D721Med (cell line): ENCODE results near the gene ZNF521.

Experiments used
- DNase-seq: peaks from one replicate; pipeline ENCODE4 v3.0.0; 2011; ENCODE audit warnings: low spot score; ENCODE audit not compliant: insufficient read length
- FAIRE-seq: peaks from 2 replicates; lab custom pipeline; 2011; peaks lifted over from hg19 to GRCh38; lab: Jason Lieb, UNC
- CTCF ChIP-seq: IDR thresholded peaks from 2 replicates; pipeline ENCODE4 v1.5.1; 2012; ENCODE audit warnings: mild to moderate bottlenecking, control low read depth; ENCODE audit not compliant: insufficient read depth; ENCODE audit errors: missing control alignments

ZNF521 gene

GRCh38 chr18:25140124-25140961, 211.6 kb downstream of the ZNF521 start:
- DNase-seq = no peak
- no peak for TF ChIP-seq CTCF
- no peak for FAIRE-seq

DNA sequence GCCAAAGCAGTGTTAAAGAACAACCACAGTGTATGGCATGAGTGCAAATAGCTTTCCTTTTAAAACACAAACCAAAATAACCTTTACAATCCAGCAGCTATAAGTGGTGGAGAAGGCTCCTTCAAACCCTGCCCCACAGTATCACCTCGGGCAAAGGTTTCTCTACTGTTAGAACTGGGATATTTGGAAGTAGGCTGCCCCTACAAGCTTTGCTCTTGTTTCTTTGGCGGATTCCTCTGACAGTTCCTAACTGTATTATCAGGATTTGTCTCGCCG, 214.8 kb downstream of the ZNF521 start:
- no peak for DNase-seq
- no peak for FAIRE-seq
- no peak for TF ChIP-seq CTCF

DNA sequence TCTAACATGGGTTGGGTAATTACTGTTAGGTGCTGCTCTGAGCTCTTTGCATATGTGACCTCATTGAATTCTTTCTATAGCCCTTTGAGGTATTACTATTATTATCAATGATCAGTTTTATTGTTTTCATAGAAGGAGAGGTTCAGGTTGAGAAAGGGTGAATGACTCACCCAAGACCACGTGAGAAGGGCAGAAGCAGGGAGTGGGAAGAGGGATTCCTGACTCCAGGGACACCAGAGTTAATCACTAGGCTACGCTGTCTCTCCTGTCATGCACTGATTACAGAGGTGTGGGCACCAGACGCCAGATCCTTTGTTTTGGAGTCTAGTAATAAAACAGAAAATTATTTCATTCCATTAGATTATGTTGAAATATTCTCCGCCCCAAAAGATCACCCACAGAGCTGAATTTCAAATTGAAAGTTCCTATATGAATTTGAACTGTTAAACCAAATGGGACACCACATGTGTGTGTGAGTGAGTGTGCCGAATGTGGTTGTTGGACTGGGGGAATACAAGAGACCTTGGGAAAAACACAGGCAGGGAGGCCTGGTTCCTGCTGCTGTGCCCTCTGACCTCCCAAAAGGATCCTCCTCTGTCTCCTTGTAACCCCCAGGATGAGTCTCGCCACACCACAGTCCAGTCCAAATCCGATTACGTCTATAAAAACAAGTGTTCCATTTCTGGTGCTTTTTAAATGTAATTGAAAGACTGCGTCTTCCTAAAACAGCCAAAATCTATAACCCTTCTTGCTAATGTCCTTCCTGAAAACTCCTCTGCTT, 215.4 kb downstream of the ZNF521 start:
- DNase-seq (no peak), FAIRE-seq (no peak)
- TF ChIP-seq CTCF = no peak

DNA sequence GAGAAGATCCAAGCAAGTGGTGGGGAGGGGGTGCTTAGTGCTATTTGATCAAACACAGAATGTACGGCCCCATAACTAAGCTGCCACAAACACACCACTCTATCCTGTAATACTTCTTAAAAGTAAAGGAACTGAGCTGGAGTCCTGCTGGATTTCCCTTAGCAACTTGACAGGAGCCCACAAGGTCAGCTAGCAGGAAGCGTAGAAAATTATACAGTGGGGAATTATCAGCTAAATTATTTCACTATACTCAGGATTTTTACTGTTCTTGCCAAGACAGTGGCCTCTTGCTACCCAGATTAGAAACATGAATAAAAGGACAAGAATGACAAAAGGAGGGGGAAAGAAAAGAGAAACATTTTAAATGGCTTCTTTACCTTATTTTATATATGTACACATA, 217.1 kb downstream of the ZNF521 start:
- FAIRE-seq (no peak), DNase-seq (no peak)
- TF ChIP-seq CTCF = no peak

- DNase-seq (no peak), FAIRE-seq (no peak)
- no peak for TF ChIP-seq CTCF
Observed at GRCh38 chr18:25133879-25134278, 218.1 kb downstream of the ZNF521 start.

DNA sequence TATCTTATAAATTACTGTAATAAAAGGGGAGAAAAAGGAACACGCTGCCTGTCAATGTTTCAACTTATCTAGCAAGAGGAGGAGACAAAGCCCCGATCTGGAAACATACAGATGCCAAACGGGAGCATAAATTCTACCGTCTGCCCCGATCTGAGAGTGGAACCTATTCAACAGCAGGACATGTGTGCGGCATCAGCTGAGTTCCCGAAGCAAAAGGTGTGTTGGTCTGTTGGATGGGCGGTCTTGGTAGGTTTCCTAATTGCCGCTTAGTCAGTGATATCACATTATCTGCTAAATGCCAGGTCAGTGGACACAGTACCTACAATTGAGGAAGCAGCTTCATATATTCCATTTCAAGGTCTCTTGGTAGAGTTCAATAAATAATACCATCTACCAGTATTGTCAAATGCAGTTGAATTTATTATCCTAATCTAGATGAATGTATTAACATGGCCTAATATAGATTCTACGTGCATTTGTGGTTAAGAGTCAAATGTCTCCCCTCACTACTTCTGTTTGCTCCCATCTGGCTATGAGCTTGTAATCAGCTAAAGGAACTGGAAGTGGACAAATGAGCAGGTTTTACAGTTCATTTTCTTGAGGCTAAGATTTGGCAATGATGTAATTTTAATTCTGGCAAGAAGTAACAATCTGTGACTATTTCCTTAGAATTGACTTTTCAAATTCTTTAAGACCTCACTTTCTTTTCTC, 219.0 kb downstream of the ZNF521 start:
- no peak for FAIRE-seq
- DNase-seq = no peak
- no peak for TF ChIP-seq CTCF
